GM19351 (cell line): ENCODE data around the gene TMEM255B.
"Not testable (repeated sequence)": the region's sequence is repeated elsewhere in the genome, so short reads cannot be mapped to it uniquely, and the experiment has no call there.

Experiments
- ATAC-seq: cut with Tn5 transposase; IDR thresholded peaks from one replicate; pipeline ENCODE4 v1.9.1; 2021; ENCODE audit warnings: mild to moderate bottlenecking, moderate library complexity; ENCODE audit not compliant: unreplicated experiment

The TMEM255B gene

DNA sequence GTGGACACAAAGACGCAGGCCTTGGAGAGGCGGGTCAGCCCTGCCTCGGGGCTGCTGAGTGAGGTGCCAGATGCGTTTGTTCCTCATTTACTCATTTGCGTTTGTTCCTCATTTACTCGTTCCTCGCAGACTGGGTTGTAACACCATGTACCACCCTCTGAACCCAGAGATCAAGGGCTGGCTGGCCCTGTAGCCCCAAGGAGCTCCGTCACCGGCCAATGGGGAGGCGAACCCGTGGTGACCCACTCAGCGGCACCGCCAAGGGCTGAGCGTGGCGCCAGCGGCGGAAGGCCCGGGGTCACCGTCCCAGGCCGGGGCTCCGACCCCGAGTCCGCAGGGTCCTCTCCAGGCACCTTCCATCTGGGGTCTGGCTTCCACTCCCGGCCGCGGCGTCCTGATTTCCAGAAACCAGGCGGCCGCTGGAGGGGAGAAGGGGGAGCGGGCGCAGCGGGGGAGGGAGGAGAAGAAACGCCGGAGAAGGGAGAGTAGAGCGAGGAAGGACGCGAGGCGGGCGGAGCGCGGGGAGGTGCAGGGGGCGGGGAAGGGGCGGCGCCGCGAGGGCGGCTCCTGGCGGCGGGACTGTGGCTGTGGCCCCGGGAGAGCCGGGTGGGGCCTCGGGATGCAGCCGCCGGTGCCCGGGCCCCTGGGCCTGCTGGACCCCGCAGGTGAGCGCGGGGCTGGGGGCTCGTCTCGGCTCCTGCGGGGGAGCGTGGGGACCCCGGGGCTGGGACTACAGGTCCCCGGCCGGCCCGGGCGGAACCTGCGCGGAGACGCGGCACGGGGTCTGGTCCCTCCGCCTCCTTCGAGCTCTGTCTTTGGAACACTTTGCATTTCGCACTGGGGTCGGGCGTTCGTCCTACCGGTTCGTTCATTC is at the start of gene TMEM255B:
TMEM255B (plus strand) TSS at position 576 of the 874 bp plus-strand sequence; CDS start at position 620, 44 bp downstream.
- peak; percentile 91 for ATAC-seq

DNA sequence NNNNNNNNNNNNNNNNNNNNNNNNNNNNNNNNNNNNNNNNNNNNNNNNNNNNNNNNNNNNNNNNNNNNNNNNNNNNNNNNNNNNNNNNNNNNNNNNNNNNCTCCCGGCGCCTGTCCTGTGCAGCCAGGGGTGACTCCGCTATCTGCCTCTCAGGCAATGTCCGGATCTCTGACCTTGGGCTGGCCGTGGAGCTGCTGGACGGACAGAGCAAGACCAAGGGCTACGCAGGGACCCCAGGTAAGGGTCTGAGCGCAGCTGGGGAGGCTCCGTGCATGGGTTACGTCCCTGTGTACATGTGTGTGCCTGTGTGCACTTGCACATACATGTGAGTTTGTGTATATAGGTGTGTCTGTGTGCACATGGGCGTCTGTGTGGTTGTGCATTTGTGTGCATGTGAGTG is 36.1 kb upstream of the TMEM255B start:
- ATAC-seq: no peak

- no peak for ATAC-seq
These were observed 35.5 kb upstream of the TMEM255B start for GRCh38 chr13:113723410-113724015.

DNA sequence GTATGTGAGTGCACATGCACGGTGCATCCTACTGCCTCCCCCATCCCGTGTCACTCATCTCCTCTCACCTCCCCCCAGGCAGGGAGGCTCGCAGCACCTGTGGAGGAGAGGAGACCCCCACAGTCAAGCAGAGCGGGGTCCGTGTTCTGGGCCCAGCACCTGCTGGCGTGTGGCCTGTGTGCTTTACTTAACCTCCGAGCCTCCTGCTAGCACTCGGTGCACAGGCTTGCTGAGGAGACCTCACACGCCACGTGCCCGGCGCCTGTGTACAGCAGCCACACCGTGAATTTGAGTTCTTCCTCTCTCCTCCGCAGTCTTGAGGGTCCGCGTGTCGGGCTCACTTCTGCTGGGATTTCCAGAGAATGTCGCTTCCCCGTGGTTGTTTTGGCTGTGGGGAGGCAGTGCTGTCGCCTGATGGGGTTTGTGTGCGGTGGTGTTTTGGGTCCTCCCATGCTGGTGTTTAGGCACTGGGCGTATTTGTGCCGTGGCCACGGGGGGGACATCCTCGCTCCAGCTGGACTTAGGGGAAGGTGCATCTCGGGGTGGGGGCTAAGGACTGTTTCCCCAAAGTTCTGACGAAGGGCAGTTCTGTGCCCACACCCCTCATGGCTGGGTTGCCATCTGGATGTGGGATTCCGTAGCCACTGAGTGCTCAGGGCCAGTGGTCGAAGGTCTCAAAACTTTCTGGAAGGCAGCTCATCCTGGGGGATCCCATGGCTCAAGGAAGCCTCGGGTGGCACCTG is 34.8 kb upstream of the TMEM255B start:
- ATAC-seq: no peak

- ATAC-seq: peak; percentile 91
These were observed 34.2 kb upstream of the TMEM255B start for GRCh38 chr13:113724780-113725315.

DNA sequence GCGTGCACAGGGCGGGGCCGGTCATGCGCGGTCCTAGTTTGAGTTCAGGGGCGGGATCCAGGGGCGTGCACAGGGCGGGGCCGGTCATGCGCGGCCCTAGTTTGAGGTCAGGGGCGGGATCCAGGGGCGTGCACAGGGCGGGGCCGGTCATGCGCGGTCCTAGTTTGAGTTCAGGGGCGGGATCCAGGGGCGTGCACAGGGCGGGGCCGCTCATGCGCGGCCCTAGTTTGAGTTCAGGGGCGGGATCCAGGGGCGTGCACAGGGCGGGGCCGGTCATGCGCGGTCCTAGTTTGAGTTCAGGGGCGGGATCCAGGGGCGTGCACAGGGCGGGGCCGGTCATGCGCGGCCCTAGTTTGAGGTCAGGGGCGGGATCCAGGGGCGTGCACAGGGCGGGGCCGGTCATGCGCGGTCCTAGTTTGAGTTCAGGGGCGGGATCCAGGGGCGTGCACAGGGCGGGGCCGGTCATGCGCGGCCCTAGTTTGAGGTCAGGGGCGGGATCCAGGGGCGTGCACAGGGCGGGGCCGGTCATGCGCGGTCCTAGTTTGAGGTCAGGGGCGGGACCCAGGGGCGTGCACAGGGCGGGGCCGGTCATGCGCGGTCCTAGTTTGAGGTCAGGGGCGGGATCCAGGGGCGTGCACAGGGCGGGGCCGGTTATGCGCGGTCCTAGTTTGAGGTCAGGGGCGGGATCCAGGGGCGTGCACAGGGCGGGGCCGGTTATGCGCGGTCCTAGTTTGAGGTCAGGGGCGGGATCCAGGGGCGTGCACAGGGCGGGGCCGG is 33.5 kb upstream of the TMEM255B start:
- not testable (repeated sequence) for ATAC-seq

DNA sequence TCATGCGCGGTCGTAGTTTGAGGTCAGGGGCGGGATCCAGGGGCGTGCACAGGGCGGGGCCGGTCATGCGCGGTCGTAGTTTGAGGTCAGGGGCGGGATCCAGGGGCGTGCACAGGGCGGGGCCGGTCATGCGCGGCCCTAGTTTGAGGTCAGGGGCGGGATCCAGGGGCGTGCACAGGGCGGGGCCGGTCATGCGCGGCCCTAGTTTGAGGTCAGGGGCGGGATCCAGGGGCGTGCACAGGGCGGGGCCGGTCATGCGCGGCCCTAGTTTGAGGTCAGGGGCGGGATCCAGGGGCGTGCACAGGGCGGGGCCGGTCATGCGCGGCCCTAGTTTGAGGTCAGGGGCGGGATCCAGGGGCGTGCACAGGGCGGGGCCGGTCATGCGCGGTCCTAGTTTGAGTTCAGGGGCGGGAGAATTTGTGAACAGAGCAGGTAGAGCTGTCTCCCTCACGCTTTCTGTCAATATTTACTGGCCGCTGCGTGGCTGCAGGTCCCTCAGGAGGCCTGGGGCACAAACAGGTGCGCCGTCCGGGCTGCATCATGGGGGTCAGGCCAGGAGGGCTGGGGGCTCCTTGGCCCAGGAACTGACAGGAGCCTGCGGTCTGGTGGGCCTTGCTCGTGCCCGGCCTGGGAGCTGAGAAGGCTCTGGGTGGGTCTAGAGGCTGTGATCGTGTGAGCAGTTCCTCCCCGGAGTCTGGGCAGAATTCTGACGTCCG is 32.8 kb upstream of the TMEM255B start:
- not testable (repeated sequence) for ATAC-seq

- no peak for ATAC-seq
These were observed 32.0 kb upstream of the TMEM255B start for GRCh38 chr13:113726961-113727411.

DNA sequence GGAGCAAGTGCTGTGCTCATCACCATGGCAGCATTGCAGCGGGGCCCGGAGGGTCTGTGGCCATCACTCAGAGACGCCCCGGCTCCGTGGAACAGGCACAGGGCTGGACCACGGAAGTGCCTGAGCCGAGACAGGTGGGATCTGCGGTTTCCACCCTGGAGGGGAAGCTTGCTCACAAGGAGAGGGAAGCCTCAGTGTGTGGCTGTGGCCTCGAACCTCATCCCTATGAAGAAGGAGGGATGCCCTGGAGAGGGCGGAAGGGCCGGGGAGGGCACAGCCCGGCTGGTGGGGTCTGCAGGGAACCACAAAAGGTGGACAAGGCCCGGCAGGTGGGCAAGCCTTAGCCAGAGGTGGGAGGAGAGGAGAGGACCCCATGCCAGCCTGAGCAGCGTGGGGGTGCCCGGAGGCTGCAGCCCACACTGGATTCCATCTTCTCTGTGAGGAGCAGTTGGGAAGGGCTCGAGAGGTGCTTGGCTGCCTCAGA is 30.4 kb upstream of the TMEM255B start:
- ATAC-seq: no peak

GRCh38 chr13:113729187-113730019 is 29.6 kb upstream of the TMEM255B start:
- ATAC-seq: no peak

DNA sequence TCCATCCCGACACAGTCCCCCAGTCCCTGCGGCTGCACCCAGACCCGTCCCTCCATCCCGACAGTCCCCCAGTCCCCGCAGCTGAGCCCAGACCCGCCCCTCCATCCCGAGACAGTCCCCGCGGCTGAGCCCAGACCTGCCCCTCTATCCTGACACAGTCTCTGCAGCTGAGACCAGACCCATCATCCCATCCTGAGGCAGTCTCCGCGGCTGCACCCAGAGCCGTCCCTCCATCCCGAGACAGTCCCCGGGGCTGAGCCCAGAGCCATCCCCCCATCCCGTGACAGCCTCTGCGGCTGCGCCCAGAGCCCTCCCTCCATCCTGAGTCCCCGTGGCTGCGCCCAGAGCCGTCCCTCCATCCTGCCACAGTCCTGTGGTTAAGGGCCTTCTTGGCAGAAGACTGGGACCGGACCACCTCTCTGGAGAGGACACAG is 28.8 kb upstream of the TMEM255B start:
- no peak for ATAC-seq

DNA sequence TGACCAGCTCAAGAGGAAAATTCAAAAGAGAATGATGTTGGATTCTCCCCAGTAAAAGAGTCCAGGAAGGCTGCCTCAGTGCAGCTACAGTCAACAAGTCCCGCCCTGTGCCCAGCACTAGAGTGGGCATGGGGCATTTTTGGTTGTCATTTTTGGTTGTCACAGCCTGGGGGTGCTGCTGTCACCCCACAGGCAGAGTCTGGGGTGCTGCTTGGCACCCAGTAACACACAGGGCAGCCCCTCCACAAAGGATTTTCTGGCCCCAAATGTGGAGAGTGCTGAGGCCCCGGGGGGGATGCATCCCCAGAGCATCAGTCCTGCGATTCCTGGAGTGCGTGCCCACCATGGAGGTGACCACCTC is 28.2 kb upstream of the TMEM255B start:
- no peak for ATAC-seq

- no peak for ATAC-seq
These were observed 27.5 kb upstream of the TMEM255B start for GRCh38 chr13:113731192-113732175.

- no peak for ATAC-seq
These were observed 26.7 kb upstream of the TMEM255B start for GRCh38 chr13:113732176-113732960.

DNA sequence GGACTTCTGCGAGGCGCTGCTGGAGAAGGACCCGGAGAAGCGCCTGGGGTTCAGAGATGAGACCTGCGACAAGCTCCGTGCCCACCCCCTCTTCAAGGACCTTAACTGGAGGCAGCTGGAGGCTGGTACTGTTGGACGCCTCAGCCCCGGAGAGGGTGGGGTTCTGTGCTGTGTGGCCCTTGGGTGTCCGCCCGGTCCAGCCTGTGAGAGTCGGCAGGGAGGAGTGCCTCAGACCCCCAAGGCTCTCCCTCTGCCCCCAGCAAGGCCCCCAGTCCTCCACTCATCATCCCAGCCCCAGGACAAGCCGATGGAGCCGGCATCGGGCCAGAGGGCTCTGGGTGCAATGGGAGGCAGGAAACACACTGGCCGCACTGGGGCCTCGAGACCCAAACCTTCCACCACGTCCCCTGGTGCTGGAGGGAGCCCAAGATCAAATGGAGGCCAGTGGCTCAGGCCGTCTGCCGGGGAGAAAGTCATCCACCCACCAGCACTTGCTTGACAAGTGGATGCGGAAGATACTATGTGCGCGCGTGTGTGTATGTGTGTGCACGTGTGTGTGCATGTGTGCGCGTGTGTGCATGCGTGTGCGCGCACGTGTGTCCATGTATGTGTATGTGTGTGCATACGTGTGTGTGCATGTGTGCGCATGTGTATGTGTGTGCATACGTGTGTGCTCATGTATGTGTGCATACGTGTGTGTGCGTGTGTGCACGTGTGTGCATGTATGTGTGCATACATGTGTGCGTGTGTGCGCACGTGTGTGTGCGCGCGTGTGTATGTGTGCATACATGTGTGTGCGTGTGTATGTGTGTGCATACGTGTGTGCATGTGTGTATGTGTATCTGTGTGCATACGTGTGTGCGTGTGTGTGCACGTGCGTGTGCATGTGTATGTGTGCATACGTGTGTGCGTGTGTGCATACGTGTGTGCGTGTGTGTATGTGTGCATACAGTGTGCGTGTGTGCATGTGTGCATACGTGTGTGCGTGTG is 25.8 kb upstream of the TMEM255B start:
- no peak for ATAC-seq
